ENCODE data around the gene PHEX.

The PHEX gene

GRCh38 chrX:22164770-22165388 is 132.8 kb downstream of the PHEX start:
- POLR2A ChIA-PET = no interaction called here
- CTCF ChIA-PET = no interaction called here
- no peak for TF ChIP-seq CTCF (IDR thresholded peaks at IDR 0.05; ENCODE audit: insufficient read depth, low read length, missing control alignments)
- no peak for DNase-seq (ENCODE audit: low read depth, low spot score)
- H3K4me3 ChIP-seq (ENCODE audit: low read depth, low read length) = no peak overlapping the region

GRCh38 chrX:22165732-22166457 is 133.8 kb downstream of the PHEX start:
- TF ChIP-seq CTCF (IDR thresholded peaks at IDR 0.05; ENCODE audit: insufficient read depth, low read length, missing control alignments) = no peak
- H3K4me3 ChIP-seq (ENCODE audit: low read depth, low read length) = no peak overlapping the region
- DNase-seq (ENCODE audit: low read depth, low spot score) = peak; percentile 4
- ChIA-PET POLR2A (no interaction called here), CTCF (interaction anchor here (0.8 kb wide), 1 partner anchor 582 kb away, joined by 3 read pairs; no protein-coding TSS in a partner anchor)

GRCh38 chrX:22171287-22172060 is 139.3 kb downstream of the PHEX start:
- ChIA-PET POLR2A (no interaction called here), CTCF (no interaction called here)
- TF ChIP-seq CTCF (IDR thresholded peaks at IDR 0.05; ENCODE audit: insufficient read depth, low read length, missing control alignments) = no peak
- DNase-seq (ENCODE audit: low read depth, low spot score) = no peak
- H3K4me3 ChIP-seq (ENCODE audit: low read depth, low read length) = no peak overlapping the region

GRCh38 chrX:22173966-22174365 is 141.8 kb downstream of the PHEX start:
- TF ChIP-seq CTCF (IDR thresholded peaks at IDR 0.05; ENCODE audit: insufficient read depth, low read length, missing control alignments) = no peak
- H3K4me3 ChIP-seq (ENCODE audit: low read depth, low read length) = no peak overlapping the region
- no peak for DNase-seq (ENCODE audit: low read depth, low spot score)
- ChIA-PET POLR2A (no interaction called here), CTCF (no interaction called here)

DNA sequence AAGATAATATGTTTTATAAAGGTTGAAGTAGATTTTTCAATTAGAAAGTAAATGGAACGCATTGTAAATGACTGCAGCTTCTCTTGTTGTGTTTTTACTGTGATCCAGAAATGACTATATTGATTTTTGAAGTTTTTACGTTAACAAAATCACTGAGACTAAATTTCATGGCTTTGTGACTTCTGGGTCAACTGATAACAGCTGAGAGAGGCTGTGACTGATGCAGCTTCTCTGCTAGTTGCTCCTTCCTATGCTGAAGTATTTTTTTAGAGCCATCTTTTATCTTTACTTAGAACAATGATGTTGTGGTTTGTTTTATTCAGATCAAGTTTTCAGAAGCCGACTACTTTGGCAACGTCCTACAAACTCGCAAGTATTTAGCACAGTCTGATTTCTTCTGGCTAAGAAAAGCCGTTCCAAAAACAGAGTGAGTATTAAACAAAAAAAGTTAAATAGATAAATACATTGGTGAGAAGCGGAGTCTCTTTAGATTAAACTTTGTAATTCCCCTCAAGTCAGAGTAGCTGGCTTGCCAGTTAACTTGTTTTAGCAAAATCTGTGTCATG is 145.9 kb downstream of the PHEX start:
- H3K4me3 ChIP-seq (ENCODE audit: low read depth, low read length) = no peak overlapping the region
- TF ChIP-seq CTCF (IDR thresholded peaks at IDR 0.05; ENCODE audit: insufficient read depth, low read length, missing control alignments) = no peak
- POLR2A ChIA-PET = no interaction called here
- no peak for DNase-seq (ENCODE audit: low read depth, low spot score)
- CTCF ChIA-PET = interaction anchor here (2.1 kb wide), 1 partner anchor 13 kb away, joined by 6 read pairs; no protein-coding TSS in a partner anchor

DNA sequence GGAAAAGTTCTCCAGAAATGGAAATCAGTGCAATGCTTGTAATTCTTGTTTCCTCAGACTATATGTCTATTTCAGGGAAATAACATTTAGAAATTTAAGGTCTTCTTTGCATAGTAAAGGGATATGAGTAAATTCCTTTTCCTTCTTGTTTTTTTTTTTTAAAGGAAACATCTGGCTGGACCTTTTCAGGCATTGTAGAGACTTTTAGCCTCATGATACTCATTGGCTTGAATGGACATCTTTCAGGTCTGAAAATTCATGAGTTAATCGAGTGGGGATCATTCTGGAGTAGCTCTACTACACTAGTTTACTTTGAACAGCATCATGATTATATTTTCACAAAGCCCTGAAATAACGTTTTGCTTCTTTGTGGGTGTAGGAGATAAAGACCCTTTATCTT is 152.0 kb downstream of the PHEX start:
- DNase-seq (ENCODE audit: low read depth, low spot score) = no peak
- ChIA-PET POLR2A (no interaction called here), CTCF (no interaction called here)
- H3K4me3 ChIP-seq (ENCODE audit: low read depth, low read length) = no peak overlapping the region
- TF ChIP-seq CTCF (IDR thresholded peaks at IDR 0.05; ENCODE audit: insufficient read depth, low read length, missing control alignments) = no peak

Data from AG04449 (cell line).